NCI-H2171 (cell line): Measurements from ENCODE around the gene GPR179.
A peak's percentile ranks its signal among the peaks of the same experiment; 100 is the strongest.

Experiments
- DNase-seq: peaks from one replicate; lab custom pipeline; 2025; lab: John Stamatoyannopoulos, UW

Gene GPR179

DNA sequence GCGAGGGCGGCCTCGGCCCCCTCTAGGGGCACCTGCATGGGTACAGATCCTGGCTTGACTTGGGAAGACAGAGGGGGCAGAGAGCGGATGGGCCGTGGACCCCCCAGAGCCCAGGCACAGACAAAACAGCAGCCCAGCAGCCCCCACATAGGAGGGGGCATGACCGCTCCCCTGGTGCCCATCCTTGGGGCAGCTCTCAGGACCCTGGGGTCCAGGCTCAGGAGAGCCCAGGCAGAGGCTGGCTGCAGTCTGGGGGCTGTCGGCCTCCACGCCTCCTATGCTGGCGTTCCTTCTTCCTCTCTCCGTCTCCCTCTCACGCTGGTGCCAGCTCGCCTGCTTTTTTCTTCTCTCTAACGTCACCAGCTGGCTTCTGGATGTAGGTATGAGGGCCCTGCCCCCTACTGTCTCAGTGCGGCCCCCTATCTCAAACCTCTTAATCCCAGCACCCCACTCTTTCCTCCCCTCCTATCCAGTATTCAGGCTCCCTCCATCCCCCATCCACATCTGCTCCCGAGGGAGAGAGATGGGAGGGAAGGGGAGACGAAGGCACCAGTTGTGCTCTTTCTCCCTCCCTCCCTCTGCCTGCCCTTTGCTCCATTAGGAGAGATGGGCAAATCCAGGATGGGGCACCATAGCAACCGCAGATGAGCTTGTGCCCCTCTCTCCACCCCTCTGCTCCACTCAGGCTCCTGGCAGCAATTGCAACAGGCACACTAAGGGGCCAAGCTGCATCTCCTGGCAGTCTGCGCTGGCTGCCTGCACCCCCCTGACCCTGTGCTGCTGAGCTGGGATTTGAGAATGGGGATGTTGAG is at the start of gene GPR179:
Gene GPR179 (minus strand): TSS at position 349 of the 812 bp plus-strand sequence. CDS start 167 bp downstream, at position 182.
- peak; percentile 45 for DNase-seq

GRCh38 chr17:38379448-38379847 is 35.7 kb upstream of the GPR179 start:
- DNase-seq, result no peak

DNA sequence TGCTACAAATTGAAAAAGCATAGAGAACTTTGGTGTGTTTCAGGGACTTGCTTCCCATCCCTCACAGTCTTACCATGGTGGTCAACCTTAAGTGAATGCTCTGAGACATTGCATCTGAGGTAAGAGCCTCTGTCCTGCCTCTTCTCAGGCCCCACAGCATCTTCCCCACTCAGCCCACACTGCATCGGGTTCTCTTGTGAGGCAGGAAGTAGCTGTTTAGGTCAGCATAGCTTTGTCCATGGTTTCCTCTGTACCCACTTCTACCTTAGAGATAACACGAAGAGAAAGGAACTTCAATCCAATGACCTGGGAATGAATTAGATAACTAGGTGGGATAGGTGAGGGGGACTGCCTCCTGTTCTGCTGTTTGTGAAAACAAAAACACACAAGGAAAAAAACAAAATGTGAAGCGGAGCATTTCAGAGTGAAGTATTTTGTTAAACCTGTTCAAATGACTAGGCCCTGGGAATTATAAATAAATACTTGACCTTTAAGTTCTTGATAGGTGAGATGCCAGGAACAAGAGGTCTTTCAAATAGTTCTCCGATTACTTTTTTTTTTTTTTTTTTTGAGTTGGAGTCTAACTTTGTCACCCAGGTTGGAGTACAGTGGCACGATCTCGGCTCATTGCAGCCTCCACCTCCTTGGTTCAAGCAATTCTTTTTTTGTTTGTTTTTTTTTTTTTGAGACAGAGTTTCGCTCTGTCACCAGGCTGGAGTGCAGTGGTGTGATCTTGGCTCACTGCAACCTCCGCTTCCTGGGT is 25.5 kb upstream of the GPR179 start:
- DNase-seq, result no peak

DNA sequence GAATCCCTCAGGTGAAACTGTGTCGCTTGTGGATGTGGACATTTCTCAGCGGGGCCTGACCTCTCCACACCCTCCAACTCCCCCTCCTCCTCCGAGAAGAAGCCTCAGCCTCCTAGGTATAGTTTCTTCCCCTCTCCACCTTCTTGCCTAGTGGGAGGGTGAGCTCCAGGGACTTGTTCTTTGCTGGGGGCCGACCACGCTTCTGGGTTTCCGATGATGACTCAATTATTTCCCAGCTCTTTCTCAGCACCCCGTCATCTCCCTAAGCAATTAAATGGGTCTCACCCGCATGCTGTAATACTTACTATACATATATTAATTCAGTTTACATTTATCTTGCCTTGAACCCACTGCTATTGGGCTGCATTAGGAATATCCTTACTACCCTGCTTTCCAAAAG is 21.0 kb upstream of the GPR179 start:
- DNase-seq, result no peak

DNA sequence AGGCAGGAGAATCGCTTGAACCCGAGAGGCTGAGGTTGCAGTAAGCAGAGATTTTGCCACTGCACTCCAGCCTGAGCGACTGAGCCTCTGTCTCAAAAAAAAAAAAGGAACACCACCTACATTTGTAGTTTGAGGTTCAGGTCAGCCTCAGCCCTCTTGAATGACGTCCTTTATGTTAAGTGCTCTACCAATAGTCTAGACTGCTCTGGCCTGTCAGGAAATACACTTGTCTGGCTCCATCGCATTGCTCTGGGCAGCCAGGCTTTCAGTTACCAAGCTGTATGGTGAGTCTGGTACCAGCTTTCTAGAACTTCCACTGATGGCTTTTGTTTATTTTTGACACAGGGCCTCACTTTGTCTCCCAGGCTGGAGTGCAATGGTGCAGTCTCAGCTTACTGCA is 19.3 kb upstream of the GPR179 start:
- no peak for DNase-seq

- DNase-seq, result no peak
Measured at GRCh38 chr17:38361694-38362465, 18.1 kb upstream of the GPR179 start.

GRCh38 chr17:38358586-38359513 is 15.1 kb upstream of the GPR179 start:
- DNase-seq, result peak; percentile 12

DNA sequence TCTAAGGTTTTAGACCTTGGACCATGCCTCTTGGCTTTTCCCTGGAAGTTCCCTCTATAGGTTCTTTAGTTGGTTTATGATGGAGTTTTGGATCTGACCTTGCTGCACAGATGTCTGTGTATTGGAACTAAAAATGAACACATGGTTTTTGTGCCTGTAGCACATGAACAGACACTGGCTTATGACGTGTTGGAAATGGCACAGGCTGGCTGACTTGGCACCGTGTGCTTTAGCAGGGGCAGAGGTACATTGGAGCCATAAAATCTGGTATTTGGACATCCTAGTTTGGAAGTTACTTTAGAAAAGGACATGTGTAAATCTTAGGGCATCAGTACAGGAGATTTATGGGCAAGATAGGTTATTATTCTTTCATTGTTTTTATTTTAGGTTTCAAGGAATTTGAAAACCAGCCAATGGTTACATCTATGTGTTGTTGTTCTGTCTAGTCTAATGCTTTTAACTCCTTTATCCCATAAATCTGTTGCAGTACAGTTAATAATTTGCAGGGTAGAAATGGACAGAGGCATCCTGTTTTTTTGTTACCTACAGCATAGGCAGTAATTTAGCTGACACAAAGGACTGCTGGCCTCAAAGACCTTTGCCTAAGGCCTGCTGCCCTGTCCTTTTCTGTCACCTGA is 13.8 kb upstream of the GPR179 start:
- no peak for DNase-seq

GRCh38 chr17:38355251-38355650 is 11.5 kb upstream of the GPR179 start:
- DNase-seq, result no peak

DNA sequence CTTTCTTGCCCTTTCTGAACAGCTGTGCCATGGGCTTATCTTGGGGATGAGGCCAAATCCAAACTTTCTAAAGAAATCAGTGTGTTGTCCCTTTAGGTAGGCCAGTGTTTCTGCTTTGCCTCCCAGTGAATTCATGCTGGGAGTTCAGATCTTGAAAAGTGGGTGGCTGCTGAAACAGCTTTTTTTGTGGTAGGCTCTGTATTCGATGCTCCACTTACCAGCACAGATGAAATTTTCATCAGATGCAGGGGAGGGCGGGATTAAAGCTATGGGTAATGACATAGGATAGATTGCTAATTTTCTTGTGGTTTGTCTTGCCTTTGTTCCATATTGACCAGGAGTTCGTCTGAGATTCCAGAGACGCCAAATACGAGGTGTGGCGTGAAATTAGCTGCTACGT is 10.7 kb upstream of the GPR179 start:
- no peak for DNase-seq

- no peak for DNase-seq
Measured at GRCh38 chr17:38353668-38354067, 9.9 kb upstream of the GPR179 start.

DNA sequence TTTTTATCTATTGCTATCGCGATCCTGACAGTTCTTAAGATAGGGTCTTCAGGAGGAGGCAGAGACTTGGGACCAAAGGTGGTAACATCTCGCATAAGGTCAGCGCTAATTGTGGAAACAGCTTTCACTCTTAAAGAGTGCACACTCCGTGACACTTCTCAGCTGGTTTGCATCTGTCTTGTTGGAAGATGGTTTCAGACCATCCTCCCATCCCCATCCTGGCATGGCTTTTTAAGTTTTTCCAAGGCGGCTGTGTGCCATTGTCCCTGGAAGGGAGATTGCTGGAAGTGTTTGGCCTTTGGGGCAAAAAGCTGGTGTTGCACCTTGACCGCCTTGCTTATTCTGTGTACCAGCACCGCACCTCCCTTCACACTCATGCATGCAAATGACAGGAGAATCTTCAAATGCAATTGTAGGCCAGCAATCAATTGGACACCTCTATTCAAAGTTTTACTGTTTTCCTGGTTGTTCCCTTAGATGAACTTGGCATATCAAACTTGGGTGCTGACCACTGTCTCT is 9.4 kb upstream of the GPR179 start:
- no peak for DNase-seq

DNA sequence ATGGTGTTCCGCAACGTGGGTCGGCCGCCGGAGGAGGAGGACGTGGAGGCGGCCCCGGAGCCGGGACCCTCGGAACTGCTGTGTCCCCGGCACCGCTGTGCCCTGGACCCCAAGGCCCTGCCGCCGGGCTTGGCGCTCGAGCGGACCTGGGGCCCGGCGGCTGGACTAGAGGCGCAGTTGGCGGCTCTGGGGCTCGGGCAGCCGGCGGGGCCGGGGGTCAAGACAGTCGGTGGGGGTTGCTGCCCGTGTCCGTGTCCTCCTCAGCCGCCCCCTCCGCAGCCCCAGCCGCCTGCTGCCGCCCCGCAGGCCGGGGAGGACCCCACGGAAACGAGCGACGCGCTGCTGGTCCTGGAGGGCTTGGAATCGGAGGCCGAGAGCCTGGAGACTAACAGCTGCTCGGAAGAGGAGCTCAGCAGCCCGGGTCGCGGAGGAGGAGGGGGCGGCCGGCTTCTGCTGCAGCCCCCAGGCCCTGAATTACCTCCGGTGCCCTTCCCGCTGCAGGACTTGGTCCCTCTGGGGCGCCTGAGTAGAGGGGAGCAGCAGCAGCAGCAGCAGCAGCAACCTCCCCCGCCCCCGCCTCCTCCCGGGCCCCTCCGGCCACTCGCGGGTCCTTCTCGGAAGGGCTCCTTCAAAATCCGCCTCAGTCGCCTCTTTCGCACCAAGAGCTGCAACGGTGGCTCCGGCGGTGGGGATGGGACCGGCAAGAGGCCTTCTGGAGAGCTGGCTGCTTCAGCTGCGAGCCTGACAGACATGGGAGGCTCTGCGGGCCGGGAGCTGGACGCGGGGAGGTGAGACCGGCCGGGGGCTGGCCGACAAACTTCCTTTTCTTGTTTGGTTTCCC is 8.7 kb upstream of the GPR179 start:
- no peak for DNase-seq

DNA sequence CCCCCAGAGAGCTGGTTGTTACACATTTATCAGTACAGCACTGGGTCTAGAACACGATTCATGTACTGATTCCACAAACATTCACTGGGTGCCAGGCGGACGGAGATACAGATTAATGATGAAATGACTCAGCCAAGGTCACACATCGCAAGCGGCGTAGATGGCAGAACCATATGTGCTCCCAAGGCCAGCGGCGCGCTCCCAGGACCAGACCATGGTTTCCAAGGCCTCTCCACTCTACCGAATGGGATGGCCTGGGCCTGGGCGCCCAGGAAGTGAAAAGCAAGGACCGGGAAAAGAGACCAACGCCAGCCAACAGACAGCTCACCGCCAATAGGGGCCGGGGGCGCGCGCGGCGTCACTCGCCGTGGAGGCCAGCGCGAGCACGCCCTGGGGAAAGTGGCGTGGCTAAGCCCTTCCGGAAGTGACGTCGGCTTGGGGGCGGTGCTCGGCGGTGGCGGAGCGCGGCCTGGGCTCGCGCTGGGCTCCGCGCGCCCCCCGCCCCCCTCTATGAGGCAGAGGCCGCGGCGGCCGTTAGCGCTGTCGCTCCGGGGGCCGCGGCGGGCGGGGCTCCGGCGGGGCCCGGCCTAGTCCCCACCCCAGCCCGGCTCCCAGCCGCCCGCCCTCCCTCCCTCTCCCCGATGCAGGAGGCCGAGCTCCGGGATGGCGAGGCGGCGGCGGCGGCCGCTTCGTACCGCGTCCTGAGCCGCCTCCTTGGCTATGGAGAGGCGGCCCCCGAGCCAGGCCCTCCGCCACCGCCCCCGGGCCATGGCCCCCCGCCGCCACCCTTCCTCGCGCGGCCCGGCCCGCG is 7.9 kb upstream of the GPR179 start, which contains the start of gene SOCS7:
Gene SOCS7 (plus strand): TSS at position 433 of the 811 bp plus-strand sequence. CDS start 209 bp downstream, at position 642.
- peak; percentile 95 for DNase-seq

DNA sequence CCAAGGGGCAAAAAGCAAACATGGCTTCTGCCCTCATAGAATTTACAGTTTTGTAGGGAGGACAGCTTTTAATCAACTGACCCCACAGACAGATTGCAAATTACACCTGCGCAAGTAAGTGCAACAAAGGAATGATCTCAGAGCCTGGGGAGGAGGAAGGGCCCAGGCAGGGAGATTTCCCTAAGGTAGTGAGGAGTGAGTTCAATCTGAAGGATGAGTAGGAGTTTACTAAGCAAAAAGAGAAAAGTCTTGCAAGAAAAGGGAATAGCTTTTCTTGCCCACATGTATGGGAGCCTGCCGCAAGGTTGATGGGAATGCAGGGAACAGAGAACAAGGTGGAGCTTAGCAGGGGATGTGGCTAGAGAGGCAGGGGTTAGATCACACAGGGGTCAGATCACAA is 6.3 kb upstream of the GPR179 start:
- no peak for DNase-seq

- peak; percentile 68 for DNase-seq
Measured at GRCh38 chr17:38349097-38349730, 5.5 kb upstream of the GPR179 start.

DNA sequence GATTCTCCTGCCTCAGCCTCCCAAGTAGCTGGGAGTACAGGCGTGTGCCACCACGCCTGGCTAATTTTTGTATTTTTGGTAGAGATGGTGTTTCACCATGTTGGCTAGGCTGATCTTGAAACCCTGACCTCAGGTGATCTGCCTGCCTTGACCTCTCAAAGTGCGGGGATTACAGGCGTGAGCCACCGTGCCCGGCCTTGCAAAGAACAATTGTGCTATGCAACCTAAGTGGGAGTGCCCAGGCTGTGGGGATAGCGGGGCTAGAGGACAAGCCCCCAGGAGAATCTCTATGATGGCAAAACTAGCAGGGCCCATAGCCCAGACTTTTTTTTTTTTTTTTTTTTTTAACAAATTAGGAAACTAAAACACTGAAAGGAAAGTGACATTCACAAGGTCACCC is 2.0 kb upstream of the GPR179 start:
- DNase-seq, result no peak

GRCh38 chr17:38344420-38344745 is 627 bp upstream of the GPR179 start:
- DNase-seq, result no peak
